Mammary epithelial cell (primary cell): ENCODE measurements around the gene GJA3.

Source experiments
- EZH2 ChIP-seq: IDR thresholded peaks from 2 replicates; pipeline ENCODE4 v1.6.1; 2012; ENCODE audit warnings: low read length, inconsistent platforms, borderline replicate concordance
- TF ChIP-seq, protein P1 (sequence below), 2 donors: IDR thresholded peaks in 1 of 2; conservative IDR thresholded peaks in 1 of 2; 2 replicates each; pipeline ENCODE4 v1.5.1; 2011 to 2012; ENCODE audit warnings: inconsistent platforms in 2 of 2, low read length in 2 of 2, mild to moderate bottlenecking in 2 of 2, control low read depth in 1 of 2, low read depth in 1 of 2; ENCODE audit not compliant: insufficient read depth in 1 of 2; ENCODE audit errors: extremely low read depth in 1 of 2

DNA sequence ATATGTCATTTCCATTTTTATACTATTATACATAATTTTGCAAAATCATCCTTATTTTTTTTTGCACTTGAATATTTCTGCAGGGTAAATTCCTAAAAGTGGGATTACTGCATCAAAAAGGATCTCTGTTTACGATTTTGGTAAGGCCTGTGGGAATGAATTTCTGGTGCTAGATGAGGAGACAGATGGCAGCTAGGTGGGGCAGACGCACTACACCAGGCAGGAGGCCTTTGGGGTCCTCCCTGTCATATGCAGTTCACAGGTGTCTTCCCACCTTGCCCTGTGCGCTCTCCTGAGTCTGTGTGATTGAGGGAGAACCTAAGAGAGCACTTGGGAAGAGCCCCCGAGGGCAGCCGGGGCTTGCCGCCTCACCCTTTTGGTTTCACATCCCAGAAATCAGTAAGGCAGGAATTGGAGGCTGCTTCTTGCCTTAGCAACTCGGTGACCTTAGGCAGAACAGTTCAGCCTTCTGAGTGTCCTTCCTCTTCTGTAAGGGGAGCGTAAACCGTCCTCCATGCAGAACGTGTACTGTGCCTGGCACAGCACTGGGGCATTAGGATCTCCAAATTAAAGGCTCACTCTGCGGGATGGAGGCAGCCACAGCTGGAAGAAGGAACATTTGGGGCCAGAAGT is 45.3 kb upstream of the GJA3 start:
- TF ChIP-seq, protein P1, sequence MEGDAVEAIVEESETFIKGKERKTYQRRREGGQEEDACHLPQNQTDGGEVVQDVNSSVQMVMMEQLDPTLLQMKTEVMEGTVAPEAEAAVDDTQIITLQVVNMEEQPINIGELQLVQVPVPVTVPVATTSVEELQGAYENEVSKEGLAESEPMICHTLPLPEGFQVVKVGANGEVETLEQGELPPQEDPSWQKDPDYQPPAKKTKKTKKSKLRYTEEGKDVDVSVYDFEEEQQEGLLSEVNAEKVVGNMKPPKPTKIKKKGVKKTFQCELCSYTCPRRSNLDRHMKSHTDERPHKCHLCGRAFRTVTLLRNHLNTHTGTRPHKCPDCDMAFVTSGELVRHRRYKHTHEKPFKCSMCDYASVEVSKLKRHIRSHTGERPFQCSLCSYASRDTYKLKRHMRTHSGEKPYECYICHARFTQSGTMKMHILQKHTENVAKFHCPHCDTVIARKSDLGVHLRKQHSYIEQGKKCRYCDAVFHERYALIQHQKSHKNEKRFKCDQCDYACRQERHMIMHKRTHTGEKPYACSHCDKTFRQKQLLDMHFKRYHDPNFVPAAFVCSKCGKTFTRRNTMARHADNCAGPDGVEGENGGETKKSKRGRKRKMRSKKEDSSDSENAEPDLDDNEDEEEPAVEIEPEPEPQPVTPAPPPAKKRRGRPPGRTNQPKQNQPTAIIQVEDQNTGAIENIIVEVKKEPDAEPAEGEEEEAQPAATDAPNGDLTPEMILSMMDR (conservative IDR thresholded peaks at IDR 0.05 in 1 of 2, IDR thresholded peaks at IDR 0.05 in 1 of 2; ENCODE audit: extremely low read depth in 1 of 2, insufficient read depth in 1 of 2, low read depth in 1 of 2, low read length in 2 of 2): no peak
- TF ChIP-seq EZH2: no peak
